HUES64 (cell line): Measurements from ENCODE around the gene CHRNG.

Experiments
- H3K27ac ChIP-seq: 2 replicates; pipeline ENCODE4 v1.7.0; 2013; ENCODE audit warnings: low read depth, low read length, inconsistent platforms
- H3K27me3 ChIP-seq: 2 replicates; pipeline ENCODE4 v1.6.1; 2013; ENCODE audit warnings: mild to moderate bottlenecking, low read length; ENCODE audit not compliant: insufficient read depth
- H3K36me3 ChIP-seq: 2 replicates; pipeline ENCODE4 v1.6.1; 2013; ENCODE audit warnings: mild to moderate bottlenecking, low read length; ENCODE audit not compliant: insufficient read depth
- H3K4me1 ChIP-seq: 2 replicates; pipeline ENCODE4 v1.6.1; 2013; ENCODE audit warnings: mild to moderate bottlenecking, low read length, moderate library complexity; ENCODE audit not compliant: insufficient read depth
- H3K4me3 ChIP-seq: 2 replicates; pipeline ENCODE4 v1.5.1; 2013; ENCODE audit warnings: mild to moderate bottlenecking, low read length, moderate library complexity
- H3K9ac ChIP-seq: 2 replicates; pipeline ENCODE4 v1.6.1; 2013; ENCODE audit warnings: mild to moderate bottlenecking, low read depth, low read length
- H3K9me3 ChIP-seq: 2 replicates; pipeline ENCODE4 v1.6.1; 2013; ENCODE audit warnings: low read depth, low read length; ENCODE audit not compliant: insufficient read depth
- WGBS: fragments of 150-250, 120-280 bp; methylation state at CpG from one replicate; pipeline ENCODE4 v1.1.7; 2013; ENCODE audit warnings: missing lambda C conversion rate; 5-methylcytosine and 5-hydroxymethylcytosine counted together

The CHRNG gene

GRCh38 chr2:232521959-232522622 is 17.4 kb upstream of the CHRNG start:
- H3K4me1 ChIP-seq, result peaks cover 3% of the 10 kb centered on the region
- no peaks in the 10 kb centered on the region for H3K36me3 ChIP-seq
- H3K4me3 ChIP-seq, result peak overlapping the region; percentile 37
- H3K27ac ChIP-seq, result no peak overlapping the region
- H3K27me3 ChIP-seq, result peaks cover 70% of the 10 kb centered on the region
- 10% methylated on average over 66 of the region's 66 CpGs for WGBS
- no peaks in the 10 kb centered on the region for H3K9me3 ChIP-seq
- no peak overlapping the region for H3K9ac ChIP-seq

- Histone ChIP-seq H3K36me3 (no peaks in the 10 kb centered on the region), H3K27ac (no peak overlapping the region), H3K27me3 (peaks cover 68% of the 10 kb centered on the region), H3K9ac (no peak overlapping the region), H3K4me3 (peak overlapping the region; percentile 49), H3K9me3 (no peaks in the 10 kb centered on the region), H3K4me1 (peaks cover 3% of the 10 kb centered on the region)
- WGBS, result 35% methylated on average over 46 of the region's 46 CpGs
Measured at GRCh38 chr2:232522623-232523401, 16.7 kb upstream of the CHRNG start.

GRCh38 chr2:232523402-232523681 is 16.1 kb upstream of the CHRNG start:
- Histone ChIP-seq H3K4me3 (peak overlapping the region; percentile 49), H3K36me3 (no peaks in the 10 kb centered on the region), H3K9me3 (no peaks in the 10 kb centered on the region), H3K27me3 (peaks cover 69% of the 10 kb centered on the region), H3K27ac (no peak overlapping the region), H3K4me1 (peaks cover 3% of the 10 kb centered on the region), H3K9ac (no peak overlapping the region)
- 15% methylated on average over 16 of the region's 16 CpGs for WGBS

- H3K27ac ChIP-seq, result no peak overlapping the region
- H3K9me3 ChIP-seq, result no peaks in the 10 kb centered on the region
- peaks cover 3% of the 10 kb centered on the region for H3K4me1 ChIP-seq
- H3K9ac ChIP-seq, result no peak overlapping the region
- H3K27me3 ChIP-seq, result peaks cover 64% of the 10 kb centered on the region
- H3K36me3 ChIP-seq, result no peaks in the 10 kb centered on the region
- peak overlapping the region; percentile 49 for H3K4me3 ChIP-seq
- 2% methylated on average over 75 of the region's 75 CpGs for WGBS
Measured at GRCh38 chr2:232523682-232524597, 15.6 kb upstream of the CHRNG start.

- Histone ChIP-seq H3K27ac (no peak overlapping the region), H3K9ac (no peak overlapping the region), H3K4me1 (peaks cover 3% of the 10 kb centered on the region), H3K27me3 (peaks cover 57% of the 10 kb centered on the region), H3K4me3 (no peak overlapping the region; the same call in 1 of the 2 replicates), H3K9me3 (no peaks in the 10 kb centered on the region), H3K36me3 (no peaks in the 10 kb centered on the region)
- WGBS, result 68% methylated on average over 6 of the region's 6 CpGs
Measured at GRCh38 chr2:232524771-232525170, 14.7 kb upstream of the CHRNG start.

GRCh38 chr2:232525199-232525598 is 14.3 kb upstream of the CHRNG start:
- 80% methylated on average over 14 of the region's 14 CpGs for WGBS
- Histone ChIP-seq H3K4me1 (peaks cover 3% of the 10 kb centered on the region), H3K4me3 (no peak overlapping the region), H3K27ac (no peak overlapping the region), H3K9me3 (no peaks in the 10 kb centered on the region), H3K36me3 (no peaks in the 10 kb centered on the region), H3K27me3 (peaks cover 55% of the 10 kb centered on the region), H3K9ac (no peak overlapping the region)

- WGBS, result 32% methylated on average over 10 of the region's 18 CpGs
- H3K9me3 ChIP-seq, result no peaks in the 10 kb centered on the region
- peaks cover 48% of the 10 kb centered on the region for H3K27me3 ChIP-seq
- H3K36me3 ChIP-seq, result no peaks in the 10 kb centered on the region
- peaks cover 3% of the 10 kb centered on the region for H3K4me1 ChIP-seq
- no peak within 1 kb of the TSS for H3K27ac ChIP-seq
- no peak within 1 kb of the TSS for H3K9ac ChIP-seq
- H3K4me3 ChIP-seq, result no peak within 1 kb of the TSS
Measured at GRCh38 chr2:232525791-232526371, 13.6 kb upstream of the CHRNG start, which contains the start of gene CHRND. TSS of gene CHRND (plus strand) at chr2:232526160. CDS start at chr2:232526216, 56 bp downstream.

- WGBS, result 66% methylated on average over 11 of the region's 13 CpGs
- Histone ChIP-seq H3K9ac (no peak overlapping the region), H3K36me3 (no peaks in the 10 kb centered on the region), H3K4me3 (no peak overlapping the region), H3K27me3 (peaks cover 42% of the 10 kb centered on the region), H3K27ac (no peak overlapping the region), H3K4me1 (peaks cover 3% of the 10 kb centered on the region), H3K9me3 (no peaks in the 10 kb centered on the region)
Measured at GRCh38 chr2:232526372-232526941, 13.0 kb upstream of the CHRNG start.

- WGBS, result 84% methylated on average over 6 of the region's 6 CpGs
- no peak overlapping the region for H3K27ac ChIP-seq
- peaks cover 3% of the 10 kb centered on the region for H3K4me1 ChIP-seq
- peaks cover 27% of the 10 kb centered on the region for H3K27me3 ChIP-seq
- no peaks in the 10 kb centered on the region for H3K9me3 ChIP-seq
- H3K36me3 ChIP-seq, result no peaks in the 10 kb centered on the region
- no peak overlapping the region for H3K9ac ChIP-seq
- H3K4me3 ChIP-seq, result no peak overlapping the region
Measured at GRCh38 chr2:232527905-232528470, 11.5 kb upstream of the CHRNG start.

GRCh38 chr2:232528746-232529460 is 10.6 kb upstream of the CHRNG start:
- no peaks in the 10 kb centered on the region for H3K36me3 ChIP-seq

More at GRCh38 chr2:232528746-232529460, 10.6 kb upstream of the CHRNG start:
- H3K9ac ChIP-seq, result no peak overlapping the region
- H3K9me3 ChIP-seq, result no peaks in the 10 kb centered on the region
- WGBS, result 91% methylated on average over 11 of the region's 11 CpGs
- H3K4me1 ChIP-seq, result peaks cover 3% of the 10 kb centered on the region
- peaks cover 18% of the 10 kb centered on the region for H3K27me3 ChIP-seq
- no peak overlapping the region for H3K27ac ChIP-seq
- no peak overlapping the region for H3K4me3 ChIP-seq
